ENCODE measurements around the gene PCSK6.

Gene PCSK6

GRCh38 chr15:101435761-101436160 is 53.7 kb downstream of the PCSK6 start:
- Histone ChIP-seq H3F3A (ENCODE audit: control insufficient read depth, insufficient read depth) (no peaks in the 10 kb centered on the region), H4K20me1 (ENCODE audit: control insufficient read depth, insufficient read depth, low read depth, low read length) (no peaks in the 10 kb centered on the region), H3K4me3 (ENCODE audit: low read length) (no peak overlapping the region), H3K79me2 (ENCODE audit: control insufficient read depth, low read length) (no peaks in the 10 kb centered on the region), H3K9me2 (replicated peaks; ENCODE audit: control insufficient read depth, low read length) (no peaks in the 10 kb centered on the region), H3K9me3 (ENCODE audit: control insufficient read depth, insufficient read depth, low read length) (no peaks in the 10 kb centered on the region), H3K27ac (ENCODE audit: low read depth, low read length) (no peak overlapping the region), H3K4me1 (ENCODE audit: control insufficient read depth, low read length) (no peaks in the 10 kb centered on the region), H3K27me3 (ENCODE audit: control insufficient read depth, low read length) (no peaks in the 10 kb centered on the region), H3K4me2 (ENCODE audit: low read length) (no peak overlapping the region), H3K36me3 (ENCODE audit: control insufficient read depth, low read length) (no peaks in the 10 kb centered on the region)
- no peak for TF ChIP-seq CTCF (IDR thresholded peaks at IDR 0.05; ENCODE audit: low read depth, low read length, poor library complexity, severe bottlenecking)
- TF ChIP-seq EZH2phosphoT487 (IDR thresholded peaks at IDR 0.05; ENCODE audit: borderline replicate concordance, low read length): no peak

- Histone ChIP-seq H3K4me1 (ENCODE audit: control insufficient read depth, low read length) (no peaks in the 10 kb centered on the region), H3K9me2 (replicated peaks; ENCODE audit: control insufficient read depth, low read length) (no peaks in the 10 kb centered on the region), H4K20me1 (ENCODE audit: control insufficient read depth, insufficient read depth, low read depth, low read length) (no peaks in the 10 kb centered on the region), H3K9me3 (ENCODE audit: control insufficient read depth, insufficient read depth, low read length) (no peaks in the 10 kb centered on the region), H3K4me3 (ENCODE audit: low read length) (no peak overlapping the region), H3F3A (ENCODE audit: control insufficient read depth, insufficient read depth) (no peaks in the 10 kb centered on the region), H3K36me3 (ENCODE audit: control insufficient read depth, low read length) (no peaks in the 10 kb centered on the region), H3K27ac (ENCODE audit: low read depth, low read length) (no peak overlapping the region), H3K79me2 (ENCODE audit: control insufficient read depth, low read length) (no peaks in the 10 kb centered on the region), H3K4me2 (ENCODE audit: low read length) (no peak overlapping the region), H3K27me3 (ENCODE audit: control insufficient read depth, low read length) (no peaks in the 10 kb centered on the region)
- TF ChIP-seq EZH2phosphoT487 (IDR thresholded peaks at IDR 0.05; ENCODE audit: borderline replicate concordance, low read length) (no peak), CTCF (IDR thresholded peaks at IDR 0.05; ENCODE audit: low read depth, low read length, poor library complexity, severe bottlenecking) (no peak)
These were observed 55.2 kb downstream of the PCSK6 start for GRCh38 chr15:101434032-101434920.

GRCh38 chr15:101433396-101433795 is 56.1 kb downstream of the PCSK6 start:
- H3F3A ChIP-seq (ENCODE audit: control insufficient read depth, insufficient read depth): no peaks in the 10 kb centered on the region
- TF ChIP-seq EZH2phosphoT487 (IDR thresholded peaks at IDR 0.05; ENCODE audit: borderline replicate concordance, low read length) (no peak), CTCF (IDR thresholded peaks at IDR 0.05; ENCODE audit: low read depth, low read length, poor library complexity, severe bottlenecking) (no peak)

More at GRCh38 chr15:101433396-101433795, 56.1 kb downstream of the PCSK6 start:
- Histone ChIP-seq H3K4me2 (ENCODE audit: low read length) (no peak overlapping the region), H3K9me2 (replicated peaks; ENCODE audit: control insufficient read depth, low read length) (no peaks in the 10 kb centered on the region), H3K9me3 (ENCODE audit: control insufficient read depth, insufficient read depth, low read length) (no peaks in the 10 kb centered on the region), H3K27ac (ENCODE audit: low read depth, low read length) (no peak overlapping the region), H3K27me3 (ENCODE audit: control insufficient read depth, low read length) (no peaks in the 10 kb centered on the region), H3K36me3 (ENCODE audit: control insufficient read depth, low read length) (no peaks in the 10 kb centered on the region), H3K79me2 (ENCODE audit: control insufficient read depth, low read length) (no peaks in the 10 kb centered on the region), H3K4me1 (ENCODE audit: control insufficient read depth, low read length) (no peaks in the 10 kb centered on the region), H3K4me3 (ENCODE audit: low read length) (no peak overlapping the region), H4K20me1 (ENCODE audit: control insufficient read depth, insufficient read depth, low read depth, low read length) (no peaks in the 10 kb centered on the region)
